Kidney capillary endothelial cell (primary cell): ENCODE data around the gene RPS26.
"Not testable (repeated sequence)": the region's sequence is repeated elsewhere in the genome, so short reads cannot be mapped to it uniquely, and the experiment has no call there.

Experiments
- DNase-seq: peaks from one replicate; pipeline ENCODE4 v3.0.0-alpha.2; 2018; ENCODE audit warnings: low spot score

The RPS26 gene

GRCh38 chr12:56041552-56042429, at the start of gene RPS26:
RPS26 (plus strand) TSS chr12:56041918; CDS start chr12:56042167, 249 bp downstream.
- DNase-seq, result peak; percentile 96

- no peak for DNase-seq
Measured at GRCh38 chr12:55993230-55993853, 48.4 kb upstream of the RPS26 start.

GRCh38 chr12:55995366-55995765, 46.4 kb upstream of the RPS26 start:
- no peak for DNase-seq

GRCh38 chr12:55996201-55996714, 45.5 kb upstream of the RPS26 start:
- DNase-seq, result peak; percentile 71

- peak; percentile 98 for DNase-seq
Measured at GRCh38 chr12:55996715-55997534, 44.8 kb upstream of the RPS26 start, which contains the start of gene SUOX. SUOX (plus strand) TSS chr12:55997276; CDS start chr12:56002222, 4,946 bp downstream.

- DNase-seq, result no peak
Measured at GRCh38 chr12:55997535-55997859, 44.2 kb upstream of the RPS26 start.

GRCh38 chr12:55999522-55999921, 42.2 kb upstream of the RPS26 start:
- DNase-seq, result not testable (repeated sequence)

- DNase-seq, result not testable (repeated sequence)
Measured at GRCh38 chr12:55999999-56000540, 41.6 kb upstream of the RPS26 start.

- DNase-seq, result no peak
Measured at GRCh38 chr12:56001487-56002100, 40.1 kb upstream of the RPS26 start.

- not testable (repeated sequence) for DNase-seq
Measured at GRCh38 chr12:56003376-56003775, 38.3 kb upstream of the RPS26 start.

GRCh38 chr12:56004211-56004610, 37.5 kb upstream of the RPS26 start:
- DNase-seq, result no peak

- DNase-seq, result no peak
Measured at GRCh38 chr12:56007564-56008559, 33.9 kb upstream of the RPS26 start.

GRCh38 chr12:56010111-56010570, 31.6 kb upstream of the RPS26 start:
- DNase-seq, result no peak

- DNase-seq, result no peak
Measured at GRCh38 chr12:56011509-56012090, 30.1 kb upstream of the RPS26 start.

GRCh38 chr12:56013482-56013881, 28.2 kb upstream of the RPS26 start:
- DNase-seq, result no peak

GRCh38 chr12:56014205-56014604, 27.5 kb upstream of the RPS26 start:
- no peak for DNase-seq

GRCh38 chr12:56017181-56017580, 24.5 kb upstream of the RPS26 start:
- DNase-seq, result no peak

- DNase-seq, result no peak
Measured at GRCh38 chr12:56018356-56018755, 23.4 kb upstream of the RPS26 start.

- no peak for DNase-seq
Measured at GRCh38 chr12:56020423-56021184, 21.1 kb upstream of the RPS26 start, which contains the start of gene IKZF4. IKZF4 (plus strand) TSS chr12:56021043; CDS start chr12:56021494, 451 bp downstream.
